Subcutaneous adipose tissue (tissue), 4 donors: ENCODE measurements around the gene WBP1. TPM values are rescaled to one million over a fixed set of nuclear protein-coding genes. Genes with fewer than 3 reads are reported as not detected.

Source experiments
- CTCF ChIP-seq: fragments of 450-650 bp; IDR thresholded peaks from one replicate; pipeline ENCODE4 v1.5.1; 2016; ENCODE audit warnings: low read depth, mild to moderate bottlenecking, control low read depth, antibody characterized with exemption, moderate library complexity
- total RNA-seq, 4 donors: library from RNA; depleted of rRNA; stranded (reverse); fragments of >200 nt; gene quantifications; one replicate each; pipeline ENCODE4 v1.1.0, GENCODE V29; 2016

WBP1 gene
- total RNA-seq, 4 donors from 2014 or later: 18.9 to 55.3 (median 47.8) TPM

GRCh38 chr2:74439803-74440377 lies 18.3 kb upstream of the WBP1 start:
- TF ChIP-seq CTCF: no peak

GRCh38 chr2:74440378-74441169 lies 17.7 kb upstream of the WBP1 start:
- TF ChIP-seq CTCF: no peak

- no peak for TF ChIP-seq CTCF
Observed at GRCh38 chr2:74441170-74441689, 17.0 kb upstream of the WBP1 start.

GRCh38 chr2:74441690-74442482 lies 16.4 kb upstream of the WBP1 start, which contains the start of gene RTKN:
Gene RTKN (minus strand): TSS chr2:74441937. CDS start chr2:74441816, 121 bp downstream.
- TF ChIP-seq CTCF: no peak

- TF ChIP-seq CTCF: no peak
Observed at GRCh38 chr2:74444498-74445318, 13.5 kb upstream of the WBP1 start.

GRCh38 chr2:74447230-74447999 lies 10.8 kb upstream of the WBP1 start:
- TF ChIP-seq CTCF: no peak
